Smooth muscle cell (in vitro differentiated cells): ENCODE results near the gene DERA. TPM values are rescaled to one million over a fixed set of nuclear protein-coding genes. Genes with fewer than 3 reads are reported as not detected.
"Not testable (repeated sequence)": the region's sequence is repeated elsewhere in the genome, so short reads cannot be mapped to it uniquely, and the experiment has no call there.

Experiments used
- DNase-seq: peaks from one replicate; lab custom pipeline; 2025; ENCODE audit not compliant: unreplicated experiment; lab: John Stamatoyannopoulos, UW
- H2AFZ ChIP-seq: fragments of 200-600 bp; sonication (generic); 2 replicates; pipeline ENCODE4 v1.6.0; 2016; ENCODE audit warnings: antibody characterized with exemption, low read depth, mild to moderate bottlenecking
- H3F3A ChIP-seq: fragments of 200-600 bp; sonication (generic); 2 replicates; pipeline ENCODE4 v1.6.0; 2017; ENCODE audit warnings: antibody characterized with exemption, low read depth
- H3K27ac ChIP-seq: fragments of 200-600 bp; sonication (generic); 2 replicates; pipeline ENCODE4 v1.5.1; 2016; ENCODE audit warnings: low read depth, mild to moderate bottlenecking
- H3K27me3 ChIP-seq: fragments of 200-600 bp; sonication (generic); 2 replicates; pipeline ENCODE4 v1.6.1; 2016; ENCODE audit warnings: low read depth, mild to moderate bottlenecking
- H3K36me3 ChIP-seq: fragments of 200-600 bp; sonication (generic); 2 replicates; pipeline ENCODE4 v1.5.1; 2016; ENCODE audit warnings: low read depth
- H3K4me1 ChIP-seq: fragments of 200-600 bp; sonication (generic); 2 replicates; pipeline ENCODE4 v1.5.1; 2016; ENCODE audit warnings: low read depth
- H3K4me2 ChIP-seq: fragments of 200-600 bp; sonication (generic); 2 replicates; pipeline ENCODE4 v1.6.0; 2016; ENCODE audit warnings: mild to moderate bottlenecking
- H3K4me3 ChIP-seq: fragments of 200-600 bp; sonication (generic); 2 replicates; pipeline ENCODE4 v1.5.1; 2016; ENCODE audit warnings: mild to moderate bottlenecking
- H3K79me2 ChIP-seq: fragments of 200-600 bp; sonication (generic); 2 replicates; pipeline ENCODE4 v1.6.0; 2016; ENCODE audit warnings: low read depth, mild to moderate bottlenecking
- H3K9ac ChIP-seq: fragments of 200-600 bp; sonication (generic); 2 replicates; pipeline ENCODE4 v1.6.0; 2016; ENCODE audit warnings: low read depth
- H3K9me3 ChIP-seq: fragments of 200-600 bp; sonication (generic); replicated peaks from 2 replicates; pipeline ENCODE4 v1.5.1; 2016; ENCODE audit warnings: low read depth
- H4K20me1 ChIP-seq: fragments of 200-600 bp; sonication (generic); 2 replicates; pipeline ENCODE4 v1.6.0; 2016; ENCODE audit warnings: low read depth
- CTCF ChIP-seq: fragments of 200-600 bp; sonication (generic); IDR thresholded peaks from 2 replicates; pipeline ENCODE4 v1.5.1; 2017; ENCODE audit warnings: borderline replicate concordance, mild to moderate bottlenecking, antibody characterized with exemption; ENCODE audit not compliant: insufficient read depth, poor library complexity, severe bottlenecking
- WGBS: methylation state at CpG from one replicate; pipeline ENCODE4 v1.1.7; 2016; ENCODE audit warnings: low lambda C conversion rate; 5-methylcytosine and 5-hydroxymethylcytosine counted together
- polyA plus RNA-seq: library from polyadenylated mRNA; unstranded; fragments of >200 nt; fragmentation: Nextera tagmentation; extraction: Ambion mirVana; gene quantifications from 2 replicates; pipeline ENCODE4 v1.2.1, GENCODE V29; 2016
- total RNA-seq: library from RNA; depleted of rRNA; stranded (reverse); fragments of >200 nt; gene quantifications from 2 replicates; pipeline ENCODE4 v1.2.3, GENCODE V29; 2014

The DERA gene
- total and polyA plus RNA-seq, 2 experiments from 2014 or later: 23.3 to 35.1 TPM

GRCh38 chr12:15863372-15863771, 47.8 kb upstream of the DERA start:
- H3K36me3 ChIP-seq: no peaks in the 10 kb centered on the region
- no peak overlapping the region for H3K4me3 ChIP-seq
- H4K20me1 ChIP-seq: no peaks in the 10 kb centered on the region
- peak overlapping the region; percentile 9 for H3K27ac ChIP-seq
- WGBS: 12% methylated on average over 9 of the region's 9 CpGs
- TF ChIP-seq CTCF: no peak
- no peaks in the 10 kb centered on the region for H3F3A ChIP-seq
- no peaks in the 10 kb centered on the region for H3K9me3 ChIP-seq
- H3K4me1 ChIP-seq: peaks cover 5% of the 10 kb centered on the region
- no peak overlapping the region for H2AFZ ChIP-seq
- H3K4me2 ChIP-seq: peak overlapping the region; percentile 41
- H3K27me3 ChIP-seq: no peaks in the 10 kb centered on the region
- H3K79me2 ChIP-seq: no peaks in the 10 kb centered on the region
- DNase-seq: no peak
- no peak overlapping the region for H3K9ac ChIP-seq

GRCh38 chr12:15863984-15864383, 47.1 kb upstream of the DERA start:
- Histone ChIP-seq H2AFZ (no peak overlapping the region), H3K4me1 (peaks cover 5% of the 10 kb centered on the region), H3F3A (no peaks in the 10 kb centered on the region), H3K4me2 (peak overlapping the region; percentile 41), H3K27ac (no peak overlapping the region), H3K27me3 (no peaks in the 10 kb centered on the region), H3K36me3 (no peaks in the 10 kb centered on the region), H3K79me2 (no peaks in the 10 kb centered on the region), H3K9me3 (no peaks in the 10 kb centered on the region), H3K4me3 (no peak overlapping the region), H4K20me1 (no peaks in the 10 kb centered on the region), H3K9ac (no peak overlapping the region)
- no peak for DNase-seq
- no peak for TF ChIP-seq CTCF
- WGBS: 79% methylated on average over 6 of the region's 6 CpGs

- H3K9ac ChIP-seq: no peak overlapping the region
- no peak overlapping the region for H3K27ac ChIP-seq
- no peaks in the 10 kb centered on the region for H3K36me3 ChIP-seq
- WGBS: 96% methylated on average over 3 of the region's 3 CpGs
- H3K4me2 ChIP-seq: no peak overlapping the region
- H3K4me3 ChIP-seq: no peak overlapping the region
- TF ChIP-seq CTCF: no peak
- H3F3A ChIP-seq: no peaks in the 10 kb centered on the region
- no peaks in the 10 kb centered on the region for H3K9me3 ChIP-seq
- no peaks in the 10 kb centered on the region for H3K27me3 ChIP-seq
- no peaks in the 10 kb centered on the region for H3K79me2 ChIP-seq
- H3K4me1 ChIP-seq: peaks cover 5% of the 10 kb centered on the region
- H4K20me1 ChIP-seq: no peaks in the 10 kb centered on the region
- no peak overlapping the region for H2AFZ ChIP-seq
- DNase-seq: no peak
These were observed 42.9 kb upstream of the DERA start for GRCh38 chr12:15868186-15868585.

GRCh38 chr12:15873556-15873955, 37.6 kb upstream of the DERA start:
- Histone ChIP-seq H3K4me1 (no peaks in the 10 kb centered on the region), H3K9me3 (no peaks in the 10 kb centered on the region), H3K36me3 (no peaks in the 10 kb centered on the region), H3F3A (no peaks in the 10 kb centered on the region), H3K4me3 (no peak overlapping the region), H3K27me3 (no peaks in the 10 kb centered on the region), H4K20me1 (no peaks in the 10 kb centered on the region), H3K27ac (no peak overlapping the region), H3K4me2 (no peak overlapping the region), H3K79me2 (no peaks in the 10 kb centered on the region), H2AFZ (no peak overlapping the region), H3K9ac (no peak overlapping the region)
- no peak for TF ChIP-seq CTCF
- no peak for DNase-seq
- WGBS: 97% methylated on average over 4 of the region's 4 CpGs

- H3K27ac ChIP-seq, H3K9me3 ChIP-seq, H4K20me1 ChIP-seq, H3K4me3 ChIP-seq, H3K79me2 ChIP-seq, H3K27me3 ChIP-seq, DNase-seq, H3K9ac ChIP-seq, H2AFZ ChIP-seq, H3K4me1 ChIP-seq, H3K4me2 ChIP-seq, H3K36me3 ChIP-seq, H3F3A ChIP-seq: not testable (repeated sequence)
- 99% methylated on average over 17 of the region's 20 CpGs for WGBS
These were observed 36.5 kb upstream of the DERA start for GRCh38 chr12:15874556-15875145.
